Astrocyte of the hippocampus (primary cell): ENCODE measurements around the gene LIMD2.
A peak's percentile ranks its signal among the peaks of the same experiment; 100 is the strongest.

ENCODE experiments used
- DNase-seq: peaks from one replicate; pipeline ENCODE4 v3.0.0; 2011; ENCODE audit warnings: low read depth, low spot score

Gene LIMD2

DNA sequence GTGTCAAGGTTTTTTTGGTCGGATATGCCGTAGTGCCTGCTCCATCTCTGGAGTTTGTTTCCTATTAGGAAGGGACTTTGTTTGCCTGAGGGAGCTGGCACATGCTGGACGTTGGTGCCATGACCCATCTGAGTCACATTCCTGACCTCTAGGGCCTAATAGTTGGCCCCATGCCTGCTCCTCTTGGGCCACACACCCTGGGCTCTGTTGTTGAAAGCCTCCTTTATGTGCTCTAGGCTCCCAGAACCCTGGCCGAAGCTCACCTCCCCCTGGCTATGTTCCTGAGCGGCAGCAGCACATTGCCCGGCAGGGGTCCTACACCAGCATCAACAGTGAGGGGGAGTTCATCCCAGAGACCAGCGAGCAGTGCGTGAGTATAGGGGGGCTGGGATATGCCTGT lies 18.4 kb downstream of the LIMD2 start:
- no peak for DNase-seq

- no peak for DNase-seq
These were observed 19.2 kb downstream of the LIMD2 start for GRCh38 chr17:63680700-63681099.

GRCh38 chr17:63679214-63679613 lies 20.7 kb downstream of the LIMD2 start:
- no peak for DNase-seq

- no peak for DNase-seq
These were observed 23.3 kb downstream of the LIMD2 start for GRCh38 chr17:63676584-63676983.

DNA sequence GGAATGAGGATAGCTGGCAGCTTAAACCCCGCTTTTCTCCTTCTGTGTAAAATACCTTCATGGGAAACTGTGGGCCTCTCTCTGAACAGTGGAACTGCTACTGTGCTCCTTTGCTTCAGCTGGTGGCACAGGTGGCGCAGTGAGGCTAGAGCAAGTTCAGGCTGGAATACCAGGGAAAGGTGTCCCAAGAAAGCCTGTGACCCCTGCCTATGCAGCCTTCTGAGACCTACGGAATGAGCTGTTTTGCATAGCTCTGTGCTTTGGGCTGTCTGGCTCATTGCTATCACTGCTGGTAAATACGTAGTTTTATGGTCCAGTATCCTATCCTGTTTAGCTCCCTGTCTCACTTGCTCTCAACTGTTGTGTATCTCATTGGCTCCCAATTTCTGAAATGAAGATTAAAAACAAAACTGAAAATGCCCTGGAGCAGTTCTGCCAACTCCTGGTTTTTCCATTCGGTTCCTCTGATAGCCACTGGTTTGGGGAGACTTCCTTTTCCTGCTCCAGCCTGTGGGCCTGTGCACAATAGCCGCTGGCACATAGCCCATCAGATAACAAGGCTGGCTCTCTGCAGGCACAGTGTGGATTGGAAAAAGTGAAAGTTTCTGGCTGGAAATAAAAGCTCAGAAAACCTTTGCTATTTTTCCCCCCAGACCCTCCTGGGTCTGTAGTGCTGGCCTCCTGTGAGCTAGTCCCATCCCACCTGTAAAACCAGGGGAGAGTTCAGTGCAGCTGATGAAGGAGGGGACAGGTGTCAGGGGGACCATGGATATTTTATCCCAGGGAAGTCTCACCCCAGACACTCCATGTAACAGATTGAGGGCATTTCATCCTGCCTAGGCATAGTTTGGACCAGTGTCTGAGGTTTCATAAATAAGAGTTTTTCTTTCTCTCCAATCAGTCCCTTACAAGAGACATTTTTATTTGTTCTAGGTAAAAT lies 24.0 kb downstream of the LIMD2 start:
- DNase-seq, result peak; percentile 97

- DNase-seq, result no peak
These were observed 24.7 kb downstream of the LIMD2 start for GRCh38 chr17:63675231-63675606.

- DNase-seq, result no peak
These were observed 27.1 kb downstream of the LIMD2 start for GRCh38 chr17:63672856-63673255.

- DNase-seq, result no peak
These were observed 34.3 kb downstream of the LIMD2 start for GRCh38 chr17:63665527-63666214.

- DNase-seq, result no peak
These were observed 40.1 kb downstream of the LIMD2 start for GRCh38 chr17:63659850-63660249.

- peak; percentile 52 for DNase-seq
These were observed 41.6 kb downstream of the LIMD2 start for GRCh38 chr17:63658366-63658765.

GRCh38 chr17:63657786-63658185 lies 42.1 kb downstream of the LIMD2 start:
- DNase-seq, result no peak

- DNase-seq, result peak; percentile 62
These were observed 46.9 kb downstream of the LIMD2 start for GRCh38 chr17:63653050-63653449.

GRCh38 chr17:63652106-63652505 lies 47.8 kb downstream of the LIMD2 start:
- no peak for DNase-seq

- no peak for DNase-seq
These were observed 50.1 kb downstream of the LIMD2 start for GRCh38 chr17:63649813-63650212.

GRCh38 chr17:63647936-63648335 lies 52.0 kb downstream of the LIMD2 start:
- peak; percentile 23 for DNase-seq

GRCh38 chr17:63647065-63647725 lies 52.7 kb downstream of the LIMD2 start:
- DNase-seq, result peak; percentile 96

DNA sequence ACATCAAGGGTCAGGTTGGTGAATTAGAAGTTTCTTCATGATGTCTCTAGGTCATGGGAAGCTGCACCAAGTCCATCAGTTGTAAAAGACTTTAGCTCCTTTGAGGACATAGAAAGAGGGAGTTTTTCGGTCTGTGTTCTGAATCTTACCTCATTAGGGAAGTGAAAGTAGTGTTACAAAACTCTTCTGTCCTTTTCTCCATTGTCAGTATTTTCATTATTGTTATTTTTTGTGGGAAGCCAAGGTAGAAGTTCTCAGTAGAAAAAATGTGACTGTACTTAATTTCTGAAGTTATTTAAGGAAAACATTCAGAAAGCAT lies 53.5 kb downstream of the LIMD2 start:
- DNase-seq, result no peak
